Stimulated activated CD4-positive, alpha-beta T cell treated with anti-CD3 and anti-CD28 coated beads, Interleukin-1b, Interleukin-23, amount 100 ng/mL, for 1 hour (primary cell): ENCODE data around the gene NCEH1.
"Not testable (repeated sequence)": the region's sequence is repeated elsewhere in the genome, so short reads cannot be mapped to it uniquely, and the experiment has no call there.

Experiments
- DNase-seq, 2 donors: peaks; one replicate each; pipeline ENCODE4 v3.0.0-alpha.2; 2020; ENCODE audit warnings: low read depth in 2 of 2

NCEH1 gene

GRCh38 chr3:172707967-172708366 is 2.9 kb downstream of the NCEH1 start:
- no peak for DNase-seq

DNA sequence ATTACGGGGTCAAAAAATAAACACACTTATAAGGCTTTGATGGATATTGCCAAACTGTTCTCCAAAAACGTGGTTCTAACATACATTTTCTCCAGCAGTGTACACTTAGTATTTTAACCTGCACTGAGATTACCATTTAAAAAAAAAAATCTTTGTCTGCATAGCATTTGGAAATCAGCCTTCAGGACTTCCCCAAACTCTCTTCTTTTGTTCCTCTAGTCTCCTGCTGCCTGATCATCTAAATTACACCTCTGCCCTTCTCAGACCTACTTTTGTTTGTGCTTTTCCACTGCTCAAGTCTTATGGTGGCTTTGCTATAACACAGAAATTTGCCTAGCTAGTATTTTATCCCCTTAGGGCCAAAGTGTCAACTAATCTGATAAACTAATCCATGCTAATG is 3.8 kb downstream of the NCEH1 start:
- no peak for DNase-seq

DNA sequence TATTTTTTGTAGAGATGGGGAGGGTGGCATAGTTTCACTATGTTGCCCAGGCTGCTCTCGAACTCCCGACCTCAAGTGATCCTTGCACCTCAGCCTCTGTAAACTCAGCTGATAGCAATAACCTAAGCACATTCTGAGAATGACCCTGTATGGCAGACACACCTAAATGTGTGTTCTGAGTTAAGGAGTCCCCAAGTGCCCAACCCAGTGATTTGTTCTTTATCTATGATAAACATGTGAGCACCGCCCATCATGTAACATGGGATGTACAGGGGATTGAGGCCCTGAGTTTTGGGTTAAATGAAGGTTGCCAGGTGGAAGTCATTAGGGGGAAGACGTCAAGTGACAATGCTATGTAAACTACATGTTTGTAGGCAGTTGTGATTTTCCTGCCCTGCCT is 5.7 kb downstream of the NCEH1 start:
- no peak for DNase-seq

DNA sequence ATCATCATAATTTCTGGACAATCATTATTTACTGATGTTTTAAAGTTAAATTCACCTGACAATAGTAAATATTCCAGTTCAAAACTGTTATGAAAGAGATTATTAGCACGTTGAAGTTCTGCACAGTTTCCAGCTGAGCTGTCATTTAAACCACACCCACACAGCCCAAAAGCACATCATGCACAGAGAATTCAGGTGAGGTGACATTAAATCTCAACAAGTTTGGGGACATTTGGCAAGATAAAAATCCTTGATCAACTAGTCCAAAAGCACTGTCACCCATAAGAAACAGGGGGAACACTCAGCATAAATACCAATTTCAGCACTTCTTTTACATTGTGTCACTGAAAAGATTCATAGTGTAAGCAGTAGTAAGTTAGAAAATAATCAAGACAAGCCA is 6.9 kb downstream of the NCEH1 start:
- DNase-seq, result no peak

- DNase-seq, result not testable (repeated sequence)
These were observed 8.1 kb downstream of the NCEH1 start for GRCh38 chr3:172702731-172703130.

- no peak for DNase-seq
These were observed 8.6 kb downstream of the NCEH1 start for GRCh38 chr3:172702256-172702655.

DNA sequence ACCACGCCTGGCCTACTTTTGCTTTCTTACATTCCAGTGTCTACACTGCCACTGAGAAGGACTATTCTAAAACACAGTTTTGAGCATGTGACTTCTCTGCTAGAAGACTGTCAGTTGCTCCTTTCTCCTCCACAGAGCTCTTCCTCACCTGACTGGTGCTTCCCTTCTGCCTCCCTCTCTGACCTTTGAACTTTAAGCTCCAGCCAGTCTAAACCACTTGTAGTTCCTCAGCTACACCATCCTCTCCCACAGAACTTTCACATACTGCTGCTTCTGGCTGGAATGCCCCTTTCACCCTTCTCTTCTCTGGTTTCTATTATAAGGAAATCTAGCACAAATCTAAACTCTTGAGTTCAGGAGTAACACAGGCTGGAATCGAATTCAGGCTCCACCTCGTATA is 9.1 kb downstream of the NCEH1 start:
- DNase-seq, result no peak

DNA sequence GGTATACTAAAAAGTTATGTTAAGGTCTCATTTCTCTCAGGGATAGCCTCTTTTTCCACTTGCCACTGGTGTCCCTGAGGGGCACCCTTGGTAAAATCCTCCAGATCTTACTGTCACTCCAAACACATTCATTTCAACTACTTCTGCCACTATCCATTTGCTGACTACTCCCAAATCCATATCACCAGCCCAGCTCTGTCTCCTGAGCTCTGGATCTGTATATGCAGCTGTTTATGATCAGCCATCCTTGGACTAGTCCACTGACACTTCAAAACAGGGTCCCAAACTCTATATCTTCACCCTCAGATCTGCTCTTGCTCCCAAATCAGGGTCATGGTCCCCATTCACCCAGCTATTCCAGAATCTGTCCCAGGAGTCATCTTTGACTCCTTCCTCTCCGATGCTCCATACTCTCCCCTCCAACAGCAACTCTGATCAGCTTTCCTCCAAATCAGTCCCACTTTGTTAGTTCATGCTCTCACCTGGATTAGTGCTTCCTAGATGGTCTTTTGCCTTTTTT is 9.9 kb downstream of the NCEH1 start:
- DNase-seq, result no peak

DNA sequence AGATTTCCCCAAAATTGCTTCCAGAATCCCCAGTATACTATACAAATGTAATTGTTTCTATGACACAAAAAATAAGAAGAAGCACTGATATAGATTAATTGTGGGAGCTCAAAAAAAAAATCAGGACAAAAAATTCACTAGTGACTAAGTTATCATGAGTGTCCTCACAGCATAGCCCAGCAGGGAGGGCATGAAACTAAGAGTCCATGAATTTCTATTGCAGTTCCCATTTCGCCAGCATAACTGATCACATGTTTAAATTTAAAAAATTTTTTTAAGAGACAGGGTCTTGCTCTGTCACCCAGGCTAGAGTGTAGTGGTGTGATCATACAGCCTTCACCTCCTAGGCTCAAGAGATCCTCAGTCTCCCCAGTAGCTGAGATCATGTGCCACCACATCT is 10.6 kb downstream of the NCEH1 start:
- DNase-seq, result no peak

DNA sequence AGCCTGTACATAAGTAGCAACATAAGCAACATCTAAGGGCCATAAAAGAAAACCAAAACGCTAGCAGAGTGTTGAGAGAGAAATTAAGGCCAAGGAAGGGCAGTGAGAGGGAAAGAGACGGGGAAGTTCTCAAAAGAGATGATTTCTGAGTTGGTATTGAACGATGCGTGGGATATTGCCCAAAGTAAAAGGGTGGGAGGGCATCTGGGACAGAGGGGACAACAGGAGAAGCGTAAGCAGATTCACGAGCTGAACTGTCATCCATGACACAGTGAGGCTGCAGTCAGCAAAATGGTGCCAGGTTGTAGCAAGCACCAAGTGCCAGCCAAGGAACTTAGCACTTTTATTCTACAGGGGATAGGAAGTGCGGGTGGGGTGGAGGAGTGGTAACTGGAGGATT is 11.8 kb downstream of the NCEH1 start:
- no peak for DNase-seq

DNA sequence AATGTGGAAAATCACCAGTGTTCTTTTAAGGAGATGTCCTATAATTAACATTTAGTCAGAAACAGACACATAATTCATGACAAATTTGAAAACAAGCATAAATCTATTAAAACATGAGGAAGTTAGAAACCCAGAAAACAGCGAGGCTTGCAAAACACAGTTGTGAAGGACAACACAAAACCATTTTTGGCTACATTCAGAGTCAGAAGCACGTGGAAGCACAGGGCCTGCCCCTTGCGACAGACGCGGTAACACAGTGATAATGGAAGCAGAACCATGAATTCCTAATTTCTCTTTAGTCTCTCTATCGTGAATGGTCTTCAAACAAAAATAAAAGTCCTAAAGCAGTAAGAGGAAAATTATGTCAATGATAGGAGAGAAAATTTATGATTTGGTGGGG is 12.2 kb downstream of the NCEH1 start:
- DNase-seq, result no peak

- DNase-seq, result no peak
These were observed 13.3 kb downstream of the NCEH1 start for GRCh38 chr3:172697558-172697957.

- no peak for DNase-seq
These were observed 14.5 kb downstream of the NCEH1 start for GRCh38 chr3:172696357-172696756.

DNA sequence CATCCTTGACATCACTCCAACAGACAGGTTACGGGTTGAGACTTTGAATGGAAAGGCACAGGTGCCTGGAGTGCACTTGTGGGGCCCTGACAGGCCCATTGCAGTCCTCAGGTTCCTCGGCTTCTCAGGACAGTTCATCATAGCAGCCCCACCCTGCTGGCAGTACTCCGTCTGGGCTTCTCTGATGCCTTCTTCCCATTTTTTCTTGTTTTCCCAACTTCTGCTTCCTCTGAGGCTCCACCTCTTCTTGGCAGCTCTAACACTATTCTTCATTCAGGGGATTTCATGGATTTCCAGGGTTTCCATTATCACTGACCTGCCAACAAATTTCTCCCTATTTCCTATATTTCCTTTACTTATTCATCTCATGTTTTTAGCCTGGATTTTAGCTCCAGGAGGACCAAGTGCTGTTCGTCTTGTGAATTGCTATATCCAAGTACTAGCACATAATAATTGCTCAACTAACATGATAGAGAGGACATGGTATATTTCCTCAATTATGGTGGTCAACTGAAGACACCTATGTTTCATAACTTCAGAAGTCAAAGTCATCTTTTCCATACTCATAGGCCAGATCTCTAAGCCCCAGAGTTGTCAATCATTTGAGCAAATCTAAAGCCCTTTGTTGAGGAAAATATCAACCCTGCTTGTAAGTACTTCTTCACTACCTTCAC is 16.2 kb downstream of the NCEH1 start:
- DNase-seq, result no peak

DNA sequence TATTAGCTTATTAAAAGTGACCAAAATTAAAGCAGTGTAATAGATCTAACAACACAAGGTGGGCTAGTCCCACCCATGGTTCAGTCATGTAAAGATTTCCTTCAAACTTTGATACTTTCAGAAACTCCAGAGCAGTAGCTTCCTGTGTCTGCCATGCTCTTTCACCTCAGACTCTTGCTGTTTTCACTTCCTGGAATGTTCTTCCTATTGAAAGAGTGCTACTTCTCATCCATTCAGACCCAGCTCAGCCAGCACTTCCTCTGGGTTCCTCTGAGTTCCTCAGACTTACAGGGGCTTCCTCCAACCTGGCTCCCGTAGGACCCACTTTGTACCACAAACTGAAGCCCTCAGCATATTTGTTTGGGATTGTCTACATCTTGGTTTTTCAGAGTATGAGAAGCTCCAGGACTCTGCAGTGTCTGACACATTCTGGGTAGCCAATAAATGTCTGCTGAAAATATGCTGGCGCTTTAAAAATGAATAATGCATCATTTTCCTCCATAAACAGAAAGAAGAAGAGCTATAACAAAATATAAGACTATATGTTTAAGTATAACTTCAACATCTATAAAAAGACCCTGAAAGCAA is 18.0 kb downstream of the NCEH1 start:
- no peak for DNase-seq

GRCh38 chr3:172690936-172691335 is 19.9 kb downstream of the NCEH1 start:
- no peak for DNase-seq

GRCh38 chr3:172688588-172688987 is 22.3 kb downstream of the NCEH1 start:
- DNase-seq, result no peak

DNA sequence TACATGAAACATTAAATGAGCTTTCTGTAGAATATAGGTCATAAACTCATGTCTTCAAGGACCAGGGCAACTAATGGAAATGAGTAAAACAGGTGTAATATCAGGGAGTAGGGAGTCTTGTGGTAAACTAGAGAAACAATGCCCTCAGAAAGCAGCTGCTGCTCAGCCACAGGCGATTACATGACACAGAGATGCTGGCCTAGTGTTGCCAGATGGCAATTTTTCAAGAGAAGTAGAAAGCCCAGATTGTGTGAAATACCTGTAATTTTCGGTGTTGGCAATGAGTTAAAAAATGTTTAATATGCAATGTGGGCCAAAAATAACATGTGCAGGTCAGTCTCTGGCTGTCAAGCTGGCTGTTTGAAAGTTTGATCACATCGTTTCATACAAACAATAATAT is 23.4 kb downstream of the NCEH1 start:
- no peak for DNase-seq

DNA sequence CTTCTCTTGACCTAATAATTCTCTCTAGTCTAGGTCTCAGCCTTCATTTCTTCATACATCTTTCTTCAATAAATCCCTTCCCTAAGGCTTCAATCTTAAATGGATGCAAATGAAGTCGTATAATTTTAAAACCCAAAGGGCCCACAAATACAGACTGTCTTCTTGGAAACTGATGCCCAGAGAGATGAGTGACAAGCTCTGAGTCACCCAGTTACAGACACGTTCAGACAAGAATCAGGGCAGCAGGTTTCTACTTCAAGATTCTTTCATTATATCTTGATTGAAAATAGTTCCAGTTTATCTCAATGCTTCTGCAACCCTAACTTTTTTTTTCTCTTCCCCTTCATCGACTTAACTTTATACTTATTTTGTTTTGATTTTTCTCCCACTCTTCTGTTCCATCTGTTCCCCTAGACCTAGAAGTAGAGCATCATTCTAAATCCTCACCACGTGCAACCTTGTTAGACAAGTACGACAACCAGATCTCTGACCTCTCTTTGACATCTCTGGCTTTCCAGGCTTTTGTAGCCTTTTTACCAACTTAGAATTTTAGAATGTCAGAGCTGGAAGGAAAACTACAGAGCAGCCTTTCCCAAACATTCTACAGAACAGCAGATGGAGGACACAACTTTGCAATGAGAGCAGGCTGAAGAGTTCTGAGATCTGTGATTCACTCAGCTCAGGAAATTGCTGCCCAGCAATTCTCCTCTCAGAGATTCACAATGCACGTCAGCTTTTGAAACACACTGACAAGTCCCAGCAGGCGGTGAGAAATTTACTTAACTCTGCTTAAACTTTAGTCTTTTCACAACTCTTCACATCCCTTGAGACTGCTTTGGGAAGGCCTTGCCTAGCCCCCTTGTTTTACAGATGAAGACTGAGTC is 25.3 kb downstream of the NCEH1 start:
- DNase-seq, result no peak

DNA sequence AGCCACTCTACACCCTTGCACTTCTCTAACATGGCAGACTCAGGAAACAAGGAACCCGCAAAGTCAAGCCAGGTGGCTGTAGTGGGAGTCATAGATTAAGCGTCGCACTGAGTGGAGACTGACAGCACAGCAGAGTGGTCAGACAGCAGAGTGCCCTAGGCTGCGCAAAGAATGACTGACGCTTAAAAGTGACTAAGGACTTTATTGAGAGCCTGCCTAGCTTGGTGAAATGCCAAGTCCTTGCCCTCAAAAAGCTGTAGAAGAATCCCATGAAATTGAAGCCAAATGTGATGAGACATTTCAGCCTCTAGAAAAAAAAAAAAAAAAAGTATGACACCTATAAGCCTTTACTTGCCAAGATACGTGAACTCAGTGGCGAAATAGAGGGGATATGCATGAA is 30.2 kb downstream of the NCEH1 start:
- no peak for DNase-seq

DNA sequence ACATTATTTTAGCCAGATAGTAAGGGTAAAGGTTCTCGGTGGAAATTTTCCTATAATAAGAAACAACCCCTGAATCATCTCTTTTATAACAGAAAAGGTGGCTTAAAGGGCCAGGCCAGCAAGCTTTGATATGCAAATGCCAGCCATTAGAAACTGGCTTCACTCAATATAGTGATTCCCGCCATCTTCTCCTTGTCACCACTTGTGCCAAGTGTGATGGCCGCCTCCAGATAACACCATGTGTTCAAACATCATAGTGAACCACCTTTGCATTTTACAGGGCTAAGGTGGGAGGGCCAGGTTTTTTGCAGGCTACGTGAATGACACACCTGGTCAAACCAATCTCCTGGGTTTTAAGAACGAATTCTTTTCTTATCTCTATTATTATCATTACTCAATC is 31.3 kb downstream of the NCEH1 start:
- DNase-seq, result no peak

- DNase-seq, result no peak
These were observed 32.8 kb downstream of the NCEH1 start for GRCh38 chr3:172678068-172678467.
